Osteoblast (primary cell): ENCODE results near the gene PPP1R36. TPM values are rescaled to one million over a fixed set of nuclear protein-coding genes. Genes with fewer than 3 reads are reported as not detected.
A peak's percentile ranks its signal among the peaks of the same experiment; 100 is the strongest.

ENCODE experiments used
- DNase-seq: peaks from one replicate; pipeline ENCODE4 v3.0.0; 2011; ENCODE audit warnings: low spot score, mixed read lengths; ENCODE audit not compliant: insufficient read length; ENCODE audit errors: missing footprints
- H2AFZ ChIP-seq: 2 replicates; pipeline ENCODE4 v1.6.0; 2011; ENCODE audit warnings: mild to moderate bottlenecking, low read length
- H3K27ac ChIP-seq: 2 replicates; pipeline ENCODE4 v1.5.1; 2011; ENCODE audit warnings: mild to moderate bottlenecking, low read depth, low read length, moderate library complexity
- H3K27me3 ChIP-seq: 2 replicates; pipeline ENCODE4 v1.6.0; 2012; ENCODE audit warnings: mild to moderate bottlenecking, control low read depth, inconsistent platforms, low read length, moderate library complexity; ENCODE audit not compliant: insufficient read depth
- H3K36me3 ChIP-seq: 2 replicates; pipeline ENCODE4 v1.5.1; 2011; ENCODE audit warnings: mild to moderate bottlenecking, low read length, control low read depth, moderate library complexity; ENCODE audit not compliant: insufficient read depth
- H3K4me1 ChIP-seq: 2 replicates; pipeline ENCODE4 v1.5.1; 2011; ENCODE audit warnings: mild to moderate bottlenecking, low read length, control low read depth, moderate library complexity; ENCODE audit not compliant: insufficient read depth
- H3K4me2 ChIP-seq: 2 replicates; pipeline ENCODE4 v1.6.0; 2011; ENCODE audit warnings: mild to moderate bottlenecking, low read length; ENCODE audit not compliant: insufficient read depth
- H3K4me3 ChIP-seq: fragments of 200-600 bp; sonication (generic); 3 replicates; pipeline ENCODE4 v1.5.1; 2012; ENCODE audit warnings: mild to moderate bottlenecking, low read length, inconsistent platforms; ENCODE audit not compliant: insufficient read depth
- H3K79me2 ChIP-seq: 2 replicates; pipeline ENCODE4 v1.6.0; 2012; ENCODE audit warnings: mild to moderate bottlenecking, low read length, control low read depth, inconsistent platforms; ENCODE audit not compliant: insufficient read depth
- H3K9me3 ChIP-seq: 2 replicates; pipeline ENCODE4 v1.5.1; 2011; ENCODE audit warnings: low read depth, low read length, control low read depth
- H4K20me1 ChIP-seq: 2 replicates; pipeline ENCODE4 v1.6.0; 2012; ENCODE audit warnings: mild to moderate bottlenecking, low read length, control low read depth; ENCODE audit not compliant: insufficient read depth
- CTCF ChIP-seq: IDR thresholded peaks from 2 replicates; pipeline ENCODE4 v1.5.1; 2011; ENCODE audit warnings: mild to moderate bottlenecking, low read depth, low read length, moderate library complexity; ENCODE audit errors: extremely low read depth
- total RNA-seq: library from RNA; depleted of rRNA; stranded (reverse); fragments of >200 nt; gene quantifications from 2 replicates; pipeline ENCODE4 v1.2.3, GENCODE V29; 2012

The PPP1R36 gene
- total RNA-seq, 1 donor, result 1.1 TPM

DNA sequence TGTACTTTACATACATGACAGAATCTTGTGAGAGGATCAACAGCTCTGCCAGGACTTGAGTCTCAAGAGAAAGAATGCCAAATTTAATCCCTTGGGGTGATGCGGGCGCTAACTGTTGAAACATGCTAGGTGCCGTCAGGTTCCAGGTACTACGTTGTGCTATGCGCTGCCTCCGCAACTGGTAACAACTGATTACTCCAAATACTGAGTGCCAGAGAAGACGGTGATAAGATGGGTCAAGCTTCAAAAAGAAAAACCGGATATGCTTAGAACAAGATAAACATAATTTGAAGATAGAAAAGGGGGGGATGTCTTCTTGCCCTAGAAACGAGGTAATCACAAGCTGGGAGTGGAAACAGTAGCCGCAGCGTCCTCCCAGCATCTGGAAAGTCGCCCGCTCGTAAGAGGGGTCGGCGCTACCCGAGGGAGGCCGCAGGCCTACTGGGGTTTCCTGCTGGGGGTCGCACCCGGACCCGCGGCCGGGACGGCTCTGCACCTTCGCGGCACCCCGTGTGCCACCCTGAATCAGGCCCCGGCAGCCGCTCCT lies 46.8 kb upstream of the PPP1R36 start:
- peaks cover 68% of the 10 kb centered on the region for H3K79me2 ChIP-seq
- TF ChIP-seq CTCF, result no peak
- H3K36me3 ChIP-seq, result peaks cover 2% of the 10 kb centered on the region
- H3K4me2 ChIP-seq, result peak overlapping the region; percentile 97
- H3K4me3 ChIP-seq, result peak overlapping the region; percentile 88
- peak overlapping the region; percentile 85 for H2AFZ ChIP-seq
- H3K27me3 ChIP-seq, result no peaks in the 10 kb centered on the region
- H3K27ac ChIP-seq, result peak overlapping the region; percentile 89
- H4K20me1 ChIP-seq, result peaks cover 26% of the 10 kb centered on the region
- peak; percentile 64 for DNase-seq
- no peaks in the 10 kb centered on the region for H3K9me3 ChIP-seq
- peaks cover 39% of the 10 kb centered on the region for H3K4me1 ChIP-seq

- Histone ChIP-seq H3K27me3 (no peaks in the 10 kb centered on the region), H3K36me3 (peaks cover 2% of the 10 kb centered on the region), H3K4me1 (peaks cover 43% of the 10 kb centered on the region), H3K79me2 (peaks cover 75% of the 10 kb centered on the region), H4K20me1 (peaks cover 33% of the 10 kb centered on the region), H3K27ac (peak within 1 kb of the TSS; percentile 89), H3K9me3 (no peaks in the 10 kb centered on the region), H3K4me2 (peak within 1 kb of the TSS; percentile 97), H2AFZ (peak within 1 kb of the TSS; percentile 85), H3K4me3 (peak within 1 kb of the TSS; percentile 88)
- TF ChIP-seq CTCF, result no peak
- DNase-seq, result peak; percentile 98
Observed at GRCh38 chr14:64503434-64504309, 46.1 kb upstream of the PPP1R36 start, which contains the start of gene ZBTB25. Gene ZBTB25, minus strand, starts transcription at chr14:64503838. Its CDS starts 13,305 bp downstream, at chr14:64490533.

- no peaks in the 10 kb centered on the region for H3K27me3 ChIP-seq
- H3K4me1 ChIP-seq, result peaks cover 45% of the 10 kb centered on the region
- peak within 1 kb of the TSS; percentile 97 for H3K4me2 ChIP-seq
- peak within 1 kb of the TSS; percentile 80 for H2AFZ ChIP-seq
- peak; percentile 95 for DNase-seq
- H3K27ac ChIP-seq, result peak within 1 kb of the TSS; percentile 89
- peak within 1 kb of the TSS; percentile 88 for H3K4me3 ChIP-seq
- no peaks in the 10 kb centered on the region for H3K9me3 ChIP-seq
- no peaks in the 10 kb centered on the region for H3K36me3 ChIP-seq
- H4K20me1 ChIP-seq, result peaks cover 40% of the 10 kb centered on the region
- TF ChIP-seq CTCF, result no peak
- H3K79me2 ChIP-seq, result peaks cover 77% of the 10 kb centered on the region
Observed at GRCh38 chr14:64504310-64504896, 45.4 kb upstream of the PPP1R36 start, which contains the start of gene ZBTB1. Gene ZBTB1, plus strand, starts transcription at chr14:64504770. Its CDS starts 16,735 bp downstream, at chr14:64521505.
